ENCODE data around the gene PITPNC1.

DNA sequence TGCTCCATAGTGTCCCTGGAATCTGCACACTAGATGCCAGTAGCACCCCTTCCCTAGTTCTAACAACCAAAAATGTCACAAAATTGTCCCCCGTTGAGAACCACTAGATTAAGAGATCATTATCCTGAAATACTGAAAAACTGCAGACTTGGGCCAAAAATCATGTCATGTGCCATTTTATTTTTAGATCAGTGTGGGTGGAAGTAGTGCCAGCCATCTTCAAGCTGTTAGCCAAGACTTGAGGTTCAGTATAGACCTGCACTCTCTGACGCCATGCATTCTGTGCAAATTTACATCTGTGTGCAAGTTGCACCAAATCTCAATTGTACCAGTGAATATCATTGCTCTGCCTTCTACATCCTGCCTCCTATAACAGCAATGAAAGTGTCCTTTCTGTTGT lies 309.2 kb downstream of the PITPNC1 start:
- TF ChIP-seq CTCF (IDR thresholded peaks at IDR 0.05), result no peak
- no peak for TF ChIP-seq POLR2A (IDR thresholded peaks at IDR 0.05)

All from uterus (tissue), 2 donors.